ENCODE results near the gene KNSTRN. TPM values are rescaled to one million over a fixed set of nuclear protein-coding genes. Genes with fewer than 3 reads are reported as not detected.

The KNSTRN gene
- total RNA-seq, 4 donors from 2014 or later: 5.8 to 16.0 (median 11.9) TPM

- ATAC-seq (ENCODE audit: low FRiP score): no peak
- no peak for DNase-seq (ENCODE audit: low spot score)
- TF ChIP-seq CTCF (IDR thresholded peaks at IDR 0.05): no peak
Measured at GRCh38 chr15:40346579-40347558, 35.7 kb upstream of the KNSTRN start.

DNA sequence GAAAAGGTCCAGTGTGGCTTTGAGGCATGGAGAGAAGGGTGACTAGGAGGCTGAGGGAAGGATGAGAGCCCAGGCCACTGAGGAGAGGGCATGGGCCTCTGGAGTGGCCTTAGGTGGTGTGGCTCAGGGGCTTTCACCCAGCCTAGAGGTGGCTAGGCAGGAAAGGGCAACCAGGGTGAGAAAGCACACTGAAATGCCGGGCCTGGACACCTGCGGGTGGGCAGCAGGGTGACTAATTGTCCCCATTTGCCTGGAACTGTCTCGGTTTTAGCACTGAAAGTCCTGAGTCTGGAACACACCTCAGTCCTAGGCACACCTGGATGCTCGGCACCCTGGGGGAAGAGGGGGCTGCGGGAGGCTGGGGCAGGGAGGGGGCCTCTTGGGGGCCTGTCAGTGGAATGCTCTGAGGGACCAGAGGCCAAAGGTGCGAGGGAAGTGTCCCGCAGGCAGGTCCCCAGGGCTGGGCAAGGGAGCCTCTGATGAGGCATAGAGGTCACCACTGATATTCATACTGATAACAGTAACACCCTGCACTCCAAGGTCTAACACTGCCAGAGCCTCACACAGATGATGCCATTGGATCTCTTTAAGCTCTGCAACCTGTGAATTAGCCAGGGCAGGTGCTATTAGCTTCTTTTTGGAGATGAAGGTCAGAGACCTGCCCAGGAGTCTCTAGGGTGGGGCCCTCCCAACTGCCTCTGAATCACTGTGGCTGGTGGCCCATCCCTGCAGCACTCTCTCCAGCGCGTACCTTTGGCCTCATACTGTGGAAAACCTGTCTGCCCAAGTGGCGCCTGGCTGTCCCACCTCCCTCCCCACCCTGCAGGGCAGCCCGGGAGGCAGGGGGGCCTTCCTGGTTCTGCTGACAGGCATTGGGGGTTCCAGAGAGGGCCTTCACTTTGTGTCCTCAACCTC, 34.7 kb upstream of the KNSTRN start:
- DNase-seq (ENCODE audit: low spot score) (no peak), ATAC-seq (ENCODE audit: low FRiP score) (no peak)
- TF ChIP-seq CTCF (IDR thresholded peaks at IDR 0.05): no peak

DNA sequence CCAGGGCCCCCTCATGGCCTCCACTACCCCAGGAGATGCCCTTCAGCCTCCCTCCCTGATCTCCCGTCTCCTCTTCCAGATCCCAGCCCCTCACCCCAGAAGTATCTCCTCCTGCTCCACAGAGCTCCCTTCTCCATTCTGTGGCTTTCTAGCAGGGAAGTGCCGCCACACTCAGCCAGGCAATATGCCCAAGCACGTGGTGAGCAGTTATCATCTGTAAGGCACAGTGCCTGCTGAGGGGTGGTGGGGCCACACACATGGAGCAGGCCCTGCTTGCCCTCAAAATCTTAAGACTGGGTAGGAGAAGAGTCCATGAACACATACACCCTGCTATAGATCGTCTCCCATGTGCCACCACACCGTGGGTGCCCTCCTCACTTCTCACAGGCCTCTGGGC, 34.0 kb upstream of the KNSTRN start:
- ATAC-seq (ENCODE audit: low FRiP score) (no peak), DNase-seq (ENCODE audit: low spot score) (no peak)
- no peak for TF ChIP-seq CTCF (IDR thresholded peaks at IDR 0.05)

DNA sequence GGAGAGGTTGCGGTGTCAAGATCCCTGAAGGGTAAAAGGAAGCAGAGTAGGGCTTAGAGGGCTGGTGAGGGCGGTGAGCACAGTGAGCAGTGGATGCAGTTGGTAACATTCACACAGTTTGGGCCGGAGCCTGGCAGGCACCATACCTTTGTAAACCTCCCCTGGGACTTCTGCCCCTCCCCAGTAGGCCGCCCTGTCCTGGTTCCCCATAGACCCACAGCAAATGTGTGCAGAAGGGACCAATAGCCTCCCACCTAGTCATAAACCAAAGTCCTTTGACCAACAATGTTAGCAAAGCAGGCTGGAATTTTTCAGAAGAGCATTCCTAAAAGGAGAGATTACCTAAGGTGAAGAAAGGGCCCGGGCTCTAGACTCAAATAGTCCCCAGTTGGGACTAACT, 33.4 kb upstream of the KNSTRN start:
- no peak for TF ChIP-seq CTCF (IDR thresholded peaks at IDR 0.05)
- DNase-seq (ENCODE audit: low spot score) (no peak), ATAC-seq (ENCODE audit: low FRiP score) (no peak)

GRCh38 chr15:40352281-40352901, 30.1 kb upstream of the KNSTRN start:
- no peak for DNase-seq (ENCODE audit: low spot score)
- ATAC-seq (ENCODE audit: low FRiP score): no peak
- TF ChIP-seq CTCF (IDR thresholded peaks at IDR 0.05): no peak

DNA sequence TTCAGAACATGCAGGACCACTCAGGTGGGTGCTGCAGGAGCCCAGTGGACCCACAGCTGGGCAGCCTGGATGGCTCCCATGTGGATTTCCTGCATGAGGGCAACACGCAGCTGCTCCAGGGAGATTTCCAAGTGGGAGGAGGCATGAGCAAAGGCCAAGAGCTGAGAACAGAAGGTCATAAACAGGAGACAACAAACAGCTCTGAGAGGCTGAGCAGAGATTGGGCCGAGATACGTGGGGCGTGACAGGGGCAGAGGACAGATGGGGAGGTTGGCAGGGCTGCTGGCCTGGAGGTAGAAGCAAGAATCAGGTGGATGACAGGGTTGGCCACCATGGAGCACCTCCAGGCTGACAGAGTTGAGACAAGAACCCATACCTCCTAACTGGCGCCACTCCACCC, 28.8 kb upstream of the KNSTRN start:
- DNase-seq (ENCODE audit: low spot score): no peak
- ATAC-seq (ENCODE audit: low FRiP score): no peak
- TF ChIP-seq CTCF (IDR thresholded peaks at IDR 0.05): no peak

All from omental fat pad (tissue), 4 donors.